ENCODE measurements around the gene PSD2. TPM values are rescaled to one million over a fixed set of nuclear protein-coding genes. Genes with fewer than 3 reads are reported as not detected.

Gene PSD2
- total RNA-seq, 3 donors from 2014 or later (not counting 1 experiment from before 2014, with no cell fraction given): 1.3 to 2.5 (median 1.3) TPM

DNA sequence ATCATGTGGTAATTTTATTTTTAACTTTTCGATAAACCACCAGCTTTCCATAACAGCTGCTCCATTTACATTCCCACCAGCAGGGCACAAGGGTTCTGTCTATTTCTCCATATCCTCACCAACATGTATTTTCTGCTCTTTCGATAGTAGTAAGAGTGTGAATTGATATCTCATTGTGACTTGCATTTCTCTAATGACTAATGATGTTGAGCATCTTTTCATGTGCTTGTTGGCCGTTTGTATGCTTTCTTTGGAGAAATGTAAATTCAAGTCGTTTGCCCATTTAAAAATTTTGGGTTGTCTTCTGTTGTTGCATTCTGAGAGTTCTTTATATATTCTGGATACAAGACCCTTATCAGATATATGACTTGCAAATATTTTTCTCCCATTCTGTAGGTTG is 45.9 kb downstream of the PSD2 start:
- Histone ChIP-seq H3K27ac (ENCODE audit: low read length) (no peak overlapping the region), H3K27me3 (ENCODE audit: control insufficient read depth, insufficient read depth, low read length) (no peaks in the 10 kb centered on the region), H3K36me3 (ENCODE audit: control insufficient read depth, insufficient read depth, low read length) (no peaks in the 10 kb centered on the region), H3K9me3 (ENCODE audit: control insufficient read depth, insufficient read depth, low read length) (no peaks in the 10 kb centered on the region), H3K4me1 (ENCODE audit: control insufficient read depth, insufficient read depth, low read length) (peaks cover 3% of the 10 kb centered on the region), H3K4me3 (ENCODE audit: low read length) (no peak overlapping the region)
- H3K27me3 Mint-ChIP-seq (ENCODE audit: low read depth in 2 of 2): peaks cover 0 to 2% of the 10 kb centered on the region in 2 donors
- no peaks in the 10 kb centered on the region for H3K36me3 Mint-ChIP-seq
- intact Hi-C loops (cut with micrococcal nuclease): loop anchor here (10.0 kb wide), 2 partner anchors 207 to 547 kb away; partner anchors contain the start of gene MATR3
- 63% methylated on average over 1 of the region's 4 CpGs for WGBS (ENCODE audit: insufficient coverage)
- ATAC-seq (no peak), DNase-seq (no peak)
- no peaks in the 10 kb centered on the region for H3K9me3 Mint-ChIP-seq
- H3K27ac Mint-ChIP-seq: no peak overlapping the region
- H3K4me3 Mint-ChIP-seq: no peak overlapping the region
- peaks cover 0 to 4% of the 10 kb centered on the region in 2 donors for H3K4me1 Mint-ChIP-seq
- TF ChIP-seq, protein P1, sequence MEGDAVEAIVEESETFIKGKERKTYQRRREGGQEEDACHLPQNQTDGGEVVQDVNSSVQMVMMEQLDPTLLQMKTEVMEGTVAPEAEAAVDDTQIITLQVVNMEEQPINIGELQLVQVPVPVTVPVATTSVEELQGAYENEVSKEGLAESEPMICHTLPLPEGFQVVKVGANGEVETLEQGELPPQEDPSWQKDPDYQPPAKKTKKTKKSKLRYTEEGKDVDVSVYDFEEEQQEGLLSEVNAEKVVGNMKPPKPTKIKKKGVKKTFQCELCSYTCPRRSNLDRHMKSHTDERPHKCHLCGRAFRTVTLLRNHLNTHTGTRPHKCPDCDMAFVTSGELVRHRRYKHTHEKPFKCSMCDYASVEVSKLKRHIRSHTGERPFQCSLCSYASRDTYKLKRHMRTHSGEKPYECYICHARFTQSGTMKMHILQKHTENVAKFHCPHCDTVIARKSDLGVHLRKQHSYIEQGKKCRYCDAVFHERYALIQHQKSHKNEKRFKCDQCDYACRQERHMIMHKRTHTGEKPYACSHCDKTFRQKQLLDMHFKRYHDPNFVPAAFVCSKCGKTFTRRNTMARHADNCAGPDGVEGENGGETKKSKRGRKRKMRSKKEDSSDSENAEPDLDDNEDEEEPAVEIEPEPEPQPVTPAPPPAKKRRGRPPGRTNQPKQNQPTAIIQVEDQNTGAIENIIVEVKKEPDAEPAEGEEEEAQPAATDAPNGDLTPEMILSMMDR (IDR thresholded peaks at IDR 0.05): no peak

DNA sequence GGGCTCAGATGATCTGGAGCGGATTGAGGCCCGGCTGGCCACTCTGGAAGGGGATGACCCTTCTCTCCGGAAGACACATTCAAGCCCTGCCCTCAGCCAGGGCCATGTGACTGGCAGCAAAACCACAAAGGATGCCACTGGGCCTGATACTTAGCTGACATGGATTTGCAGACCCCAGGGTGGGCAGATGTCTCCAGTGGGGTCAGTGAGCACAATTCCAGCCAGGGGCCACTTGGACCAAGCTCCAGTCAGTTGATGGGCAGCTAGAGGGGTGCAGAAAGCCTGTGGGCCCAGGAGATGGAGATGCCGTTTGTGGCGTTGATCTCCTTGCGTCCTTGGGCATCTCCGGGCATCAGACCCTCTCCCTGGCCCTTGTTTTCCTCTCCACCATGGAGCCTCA is 46.7 kb downstream of the PSD2 start:
- 91% methylated on average over 7 of the region's 7 CpGs for WGBS (ENCODE audit: insufficient coverage)
- ATAC-seq: no peak
- intact Hi-C loops (cut with micrococcal nuclease): loop anchor here (10.0 kb wide), 2 partner anchors 208 to 548 kb away; partner anchors contain the start of gene MATR3
- Mint-ChIP-seq H3K36me3 (no peaks in the 10 kb centered on the region), H3K27ac (no peak overlapping the region), H3K4me3 (no peak overlapping the region), H3K4me1 (peaks cover 2 to 8% of the 10 kb centered on the region in 2 donors), H3K27me3 (ENCODE audit: low read depth in 2 of 2) (peaks cover 0 to 2% of the 10 kb centered on the region in 2 donors), H3K9me3 (no peaks in the 10 kb centered on the region)
- Histone ChIP-seq H3K4me3 (ENCODE audit: low read length) (no peak overlapping the region), H3K27me3 (ENCODE audit: control insufficient read depth, insufficient read depth, low read length) (peaks cover 4% of the 10 kb centered on the region), H3K4me1 (ENCODE audit: control insufficient read depth, insufficient read depth, low read length) (peaks cover 8% of the 10 kb centered on the region), H3K27ac (ENCODE audit: low read length) (no peak overlapping the region), H3K9me3 (ENCODE audit: control insufficient read depth, insufficient read depth, low read length) (no peaks in the 10 kb centered on the region), H3K36me3 (ENCODE audit: control insufficient read depth, insufficient read depth, low read length) (no peaks in the 10 kb centered on the region)
- TF ChIP-seq, protein P1 (IDR thresholded peaks at IDR 0.05): no peak
- no peak for DNase-seq

DNA sequence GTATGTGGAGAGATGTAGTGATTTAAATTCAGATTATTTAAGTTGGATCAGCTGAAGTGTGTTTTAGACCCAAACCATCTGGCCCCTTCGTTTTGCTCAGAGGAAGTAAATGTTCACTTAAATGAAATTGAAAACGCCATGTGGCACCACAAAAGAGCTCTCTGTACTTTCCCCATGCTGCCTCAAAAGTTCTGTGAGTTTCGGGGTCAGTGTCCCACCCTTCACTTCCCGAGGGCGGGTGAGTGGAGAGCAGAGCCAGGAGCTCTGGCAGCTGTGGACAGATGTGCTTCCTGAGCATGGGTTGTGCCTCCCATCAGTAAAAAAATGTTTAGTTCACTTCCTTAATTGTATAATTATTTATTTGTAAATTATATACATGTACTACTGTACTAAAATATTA is 48.4 kb downstream of the PSD2 start:
- Mint-ChIP-seq H3K27ac (no peak overlapping the region), H3K9me3 (no peaks in the 10 kb centered on the region), H3K4me3 (no peak overlapping the region), H3K27me3 (ENCODE audit: low read depth in 2 of 2) (peaks cover 0 to 2% of the 10 kb centered on the region in 2 donors), H3K36me3 (no peaks in the 10 kb centered on the region), H3K4me1 (peaks cover 9 to 15% of the 10 kb centered on the region in 2 donors)
- Histone ChIP-seq H3K9me3 (ENCODE audit: control insufficient read depth, insufficient read depth, low read length) (no peaks in the 10 kb centered on the region), H3K27me3 (ENCODE audit: control insufficient read depth, insufficient read depth, low read length) (peaks cover 4% of the 10 kb centered on the region), H3K27ac (ENCODE audit: low read length) (no peak overlapping the region), H3K4me1 (ENCODE audit: control insufficient read depth, insufficient read depth, low read length) (peaks cover 13% of the 10 kb centered on the region), H3K36me3 (ENCODE audit: control insufficient read depth, insufficient read depth, low read length) (no peaks in the 10 kb centered on the region), H3K4me3 (ENCODE audit: low read length) (no peak overlapping the region)
- intact Hi-C loops (cut with micrococcal nuclease): loop anchor here (10.0 kb wide), 2 partner anchors 209 to 549 kb away; partner anchors contain the start of gene MATR3
- ATAC-seq (no peak), DNase-seq (no peak)
- WGBS (ENCODE audit: insufficient coverage): 24% methylated on average over 5 of the region's 5 CpGs
- TF ChIP-seq, protein P1 (IDR thresholded peaks at IDR 0.05): no peak
